A673 (cell line): ENCODE measurements around the gene TSSC4.

Experiments
- CTCF ChIP-seq: fragments of 300-800, 200-600 bp; sonication (generic); conservative IDR thresholded peaks from 2 replicates; pipeline ENCODE4 v1.5.1; 2017; ENCODE audit warnings: low read depth, mild to moderate bottlenecking, antibody characterized with exemption, low read length, moderate library complexity, mixed read lengths
- EZH2 ChIP-seq: fragments of 200-600 bp; sonication (generic); IDR thresholded peaks from 2 replicates; pipeline ENCODE4 v1.6.1; 2017; ENCODE audit warnings: borderline replicate concordance, low read depth, mild to moderate bottlenecking, mixed read lengths, antibody characterized with exemption, low read length; ENCODE audit not compliant: poor library complexity, severe bottlenecking

DNA sequence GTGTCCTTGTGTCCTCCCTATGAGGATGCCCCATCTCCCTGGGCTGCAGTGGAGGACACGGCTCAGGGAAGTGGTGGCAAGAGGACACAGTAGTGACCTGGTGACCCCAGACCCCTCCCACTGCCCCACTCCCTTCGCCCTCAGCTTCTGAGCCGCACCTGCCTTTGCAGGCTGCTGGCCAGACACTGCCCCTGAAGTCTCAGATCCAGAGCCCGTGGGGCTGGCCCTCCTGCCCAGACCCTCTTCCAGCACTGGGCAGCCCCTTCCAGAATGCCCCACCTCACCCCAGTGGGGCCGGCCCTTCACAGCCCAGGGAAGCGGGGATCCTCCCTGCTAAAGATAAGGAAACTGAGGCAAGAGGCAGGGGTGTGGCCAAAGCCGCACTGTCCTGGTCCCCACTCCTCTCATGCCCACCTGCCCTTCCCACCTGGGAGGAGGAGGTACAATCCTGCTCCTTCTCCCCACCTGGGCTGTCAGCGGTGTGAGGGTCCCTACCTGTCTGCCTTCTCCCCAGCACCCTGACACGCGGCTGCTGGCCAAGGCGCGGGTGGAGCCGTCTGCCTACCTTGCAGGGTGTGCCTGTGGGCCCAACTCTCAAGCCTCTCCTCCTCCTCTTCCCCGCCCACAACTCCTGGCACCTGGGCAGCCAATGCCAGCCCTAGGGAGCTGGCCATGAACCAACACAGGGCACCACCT, 26.4 kb downstream of the TSSC4 start:
- TF ChIP-seq CTCF (no peak), EZH2 (no peak)
